HepG2 (cell line): Measurements from ENCODE around the gene CREB3. TPM values are rescaled to one million over a fixed set of nuclear protein-coding genes. Genes with fewer than 3 reads are reported as not detected.

Source experiments
- GZF1 ChIP-seq: sonication (generic); formaldehyde crosslinking; IDR thresholded peaks from 2 replicates; pipeline ENCODE4 v1.5.1; 2020; ENCODE audit warnings: mild to moderate bottlenecking, missing genetic modification reagents
- HNRNPK ChIP-seq: fragments of 200-400 bp; formaldehyde crosslinking; IDR thresholded peaks from 2 replicates; pipeline ENCODE4 v1.6.1; 2018; ENCODE audit warnings: low read length, low read depth, moderate library complexity, mild to moderate bottlenecking; ENCODE audit not compliant: poor library complexity, severe bottlenecking
- HOXA9 ChIP-seq: sonication (generic); formaldehyde crosslinking; IDR thresholded peaks from 2 replicates; pipeline ENCODE4 v1.8.1; 2022; ENCODE audit warnings: missing genetic modification reagents, mild to moderate bottlenecking, moderate library complexity, borderline replicate concordance
- KLF12 ChIP-seq: sonication (generic); formaldehyde crosslinking; IDR thresholded peaks from 2 replicates; pipeline ENCODE4 v1.4.0; 2020; ENCODE audit warnings: missing genetic modification reagents, borderline replicate concordance
- KMT2A ChIP-seq: sonication (generic); formaldehyde crosslinking; IDR thresholded peaks from 2 replicates; pipeline ENCODE4 v1.4.0; 2020; ENCODE audit warnings: missing genetic modification reagents
- MED1 ChIP-seq: sonication (generic); formaldehyde crosslinking; IDR thresholded peaks from 2 replicates; pipeline ENCODE4 v1.4.0; 2020; ENCODE audit warnings: missing genetic modification reagents
- MEIS1 ChIP-seq: sonication (generic); formaldehyde crosslinking; IDR thresholded peaks from 2 replicates; pipeline ENCODE4 v1.9.0; 2021; ENCODE audit warnings: mild to moderate bottlenecking, missing genetic modification reagents, moderate library complexity, borderline replicate concordance
- MXD1 ChIP-seq: sonication (generic); formaldehyde crosslinking; IDR thresholded peaks from 2 replicates; pipeline ENCODE4 v1.4.0; 2020; ENCODE audit warnings: mild to moderate bottlenecking, missing genetic modification reagents
- MYC ChIP-seq: sonication (generic); formaldehyde crosslinking; IDR thresholded peaks from 2 replicates; pipeline ENCODE4 v1.9.0; 2021; ENCODE audit warnings: missing genetic modification reagents, borderline replicate concordance
- POGK ChIP-seq: sonication (generic); formaldehyde crosslinking; conservative IDR thresholded peaks from 2 replicates; pipeline ENCODE4 v1.8.0; 2022; ENCODE audit warnings: mild to moderate bottlenecking, moderate library complexity, missing genetic modification reagents
- SALL2 ChIP-seq: sonication (generic); formaldehyde crosslinking; IDR thresholded peaks from 2 replicates; pipeline ENCODE4 v1.8.1; 2023; ENCODE audit warnings: mild to moderate bottlenecking, missing genetic modification reagents, inconsistent platforms
- YEATS2 ChIP-seq: sonication (generic); formaldehyde crosslinking; IDR thresholded peaks from 2 replicates; pipeline ENCODE4 v1.4.0; 2020; ENCODE audit warnings: missing genetic modification reagents, borderline replicate concordance
- YEATS4 ChIP-seq: sonication (generic); formaldehyde crosslinking; IDR thresholded peaks from 2 replicates; pipeline ENCODE4 v1.4.0; 2020; ENCODE audit warnings: missing genetic modification reagents, borderline replicate concordance
- ZBTB3 ChIP-seq: sonication (generic); formaldehyde crosslinking; IDR thresholded peaks from 2 replicates; pipeline ENCODE4 v1.4.0; 2020; ENCODE audit warnings: low read depth, mild to moderate bottlenecking, moderate library complexity, missing genetic modification reagents, borderline replicate concordance
- ZEB1 ChIP-seq: IDR thresholded peaks from 2 replicates; pipeline ENCODE4 v1.6.1; 2012; ENCODE audit warnings: mild to moderate bottlenecking, low read depth, inconsistent platforms; ENCODE audit not compliant: insufficient replicate concordance
- ZNF674 ChIP-seq: sonication (generic); formaldehyde crosslinking; IDR thresholded peaks from 2 replicates; pipeline ENCODE4 v1.5.0; 2020; ENCODE audit warnings: low read depth, mild to moderate bottlenecking, missing genetic modification reagents
- polyA plus RNA-seq, 8 experiments: library from polyadenylated mRNA; depleted of rRNA in 3 of 8; stranded (reverse) in 7 of 8; unstranded in 1 of 8; fragments of >200 nt; fragmentation: Illumina TruSeq in 4 of 8; extraction: Trizol in 4 of 8; gene quantifications; 2 replicates each; pipeline versions ENCODE4 v1.2.1 to v1.2.3, GENCODE V29; 2011 to 2016; ENCODE audit warnings: low read depth in 4 of 8, missing spikeins in 1 of 8, mixed read lengths in 1 of 8; ENCODE audit not compliant: insufficient read depth in 1 of 8
- total RNA-seq, 5 experiments: library from RNA; depleted of rRNA; stranded (reverse); fragments of >200 nt; fragmentation: Illumina TruSeq; extraction: Trizol; gene quantifications; 2 replicates each; pipeline ENCODE4 v1.2.3, GENCODE V29; 2016; ENCODE audit warnings: low read depth in 1 of 5
- TF ChIP-seq, protein P1 (sequence below): sonication (generic); formaldehyde crosslinking; IDR thresholded peaks from 2 replicates; pipeline ENCODE4 v1.4.0; 2020; ENCODE audit warnings: mild to moderate bottlenecking, missing genetic modification reagents
- TF ChIP-seq, protein P2 (sequence below): sonication (generic); formaldehyde crosslinking; IDR thresholded peaks from 2 replicates; pipeline ENCODE4 v1.9.0; 2021; ENCODE audit warnings: missing genetic modification reagents, borderline replicate concordance
- TF ChIP-seq, protein P3 (sequence below): sonication (generic); formaldehyde crosslinking; IDR thresholded peaks from 2 replicates; pipeline ENCODE4 v1.5.1; 2020; ENCODE audit warnings: mild to moderate bottlenecking, missing genetic modification reagents, borderline replicate concordance
- TF ChIP-seq, protein P4 (sequence below): sonication (generic); formaldehyde crosslinking; conservative IDR thresholded peaks from 2 replicates; pipeline ENCODE4 v1.4.0; 2020; ENCODE audit warnings: missing genetic modification reagents

Gene CREB3
- total and polyA plus RNA-seq, 2 of the 13 experiments (the other 11 are each of a cell fraction or from before 2014, with no cell fraction given) = 11.1 to 34.2 TPM

- TF ChIP-seq ZBTB3 (CRISPR knock-in tag) = 0 out of 2 replicates have a peak, but pooled peaks have one; percentile 5
- no peak for TF ChIP-seq ZNF674
- 0 out of 2 replicates have a peak, but pooled peaks have one; percentile 19 for TF ChIP-seq MXD1
- TF ChIP-seq MYC (CRISPR knock-in tag) = no peak
- no peak for TF ChIP-seq MED1
- TF ChIP-seq MEIS1 (CRISPR knock-in tag) = no peak
- TF ChIP-seq, protein P1, sequence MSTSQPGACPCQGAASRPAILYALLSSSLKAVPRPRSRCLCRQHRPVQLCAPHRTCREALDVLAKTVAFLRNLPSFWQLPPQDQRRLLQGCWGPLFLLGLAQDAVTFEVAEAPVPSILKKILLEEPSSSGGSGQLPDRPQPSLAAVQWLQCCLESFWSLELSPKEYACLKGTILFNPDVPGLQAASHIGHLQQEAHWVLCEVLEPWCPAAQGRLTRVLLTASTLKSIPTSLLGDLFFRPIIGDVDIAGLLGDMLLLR (CRISPR knock-in tag) = no peak
- no peak for TF ChIP-seq GZF1 (CRISPR knock-in tag)
- no peak for TF ChIP-seq KMT2A (CRISPR knock-in tag)
- TF ChIP-seq, protein P2, sequence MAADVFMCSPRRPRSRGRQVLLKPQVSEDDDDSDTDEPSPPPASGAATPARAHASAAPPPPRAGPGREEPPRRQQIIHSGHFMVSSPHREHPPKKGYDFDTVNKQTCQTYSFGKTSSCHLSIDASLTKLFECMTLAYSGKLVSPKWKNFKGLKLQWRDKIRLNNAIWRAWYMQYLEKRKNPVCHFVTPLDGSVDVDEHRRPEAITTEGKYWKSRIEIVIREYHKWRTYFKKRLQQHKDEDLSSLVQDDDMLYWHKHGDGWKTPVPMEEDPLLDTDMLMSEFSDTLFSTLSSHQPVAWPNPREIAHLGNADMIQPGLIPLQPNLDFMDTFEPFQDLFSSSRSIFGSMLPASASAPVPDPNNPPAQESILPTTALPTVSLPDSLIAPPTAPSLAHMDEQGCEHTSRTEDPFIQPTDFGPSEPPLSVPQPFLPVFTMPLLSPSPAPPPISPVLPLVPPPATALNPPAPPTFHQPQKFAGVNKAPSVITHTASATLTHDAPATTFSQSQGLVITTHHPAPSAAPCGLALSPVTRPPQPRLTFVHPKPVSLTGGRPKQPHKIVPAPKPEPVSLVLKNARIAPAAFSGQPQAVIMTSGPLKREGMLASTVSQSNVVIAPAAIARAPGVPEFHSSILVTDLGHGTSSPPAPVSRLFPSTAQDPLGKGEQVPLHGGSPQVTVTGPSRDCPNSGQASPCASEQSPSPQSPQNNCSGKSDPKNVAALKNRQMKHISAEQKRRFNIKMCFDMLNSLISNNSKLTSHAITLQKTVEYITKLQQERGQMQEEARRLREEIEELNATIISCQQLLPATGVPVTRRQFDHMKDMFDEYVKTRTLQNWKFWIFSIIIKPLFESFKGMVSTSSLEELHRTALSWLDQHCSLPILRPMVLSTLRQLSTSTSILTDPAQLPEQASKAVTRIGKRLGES = 0 out of 2 replicates have a peak, but pooled peaks have one; percentile 30
- no peak for TF ChIP-seq HNRNPK
- 0 out of 2 replicates have a peak, but pooled peaks have one; percentile 24 for TF ChIP-seq POGK (CRISPR knock-in tag)
- TF ChIP-seq, protein P3, sequence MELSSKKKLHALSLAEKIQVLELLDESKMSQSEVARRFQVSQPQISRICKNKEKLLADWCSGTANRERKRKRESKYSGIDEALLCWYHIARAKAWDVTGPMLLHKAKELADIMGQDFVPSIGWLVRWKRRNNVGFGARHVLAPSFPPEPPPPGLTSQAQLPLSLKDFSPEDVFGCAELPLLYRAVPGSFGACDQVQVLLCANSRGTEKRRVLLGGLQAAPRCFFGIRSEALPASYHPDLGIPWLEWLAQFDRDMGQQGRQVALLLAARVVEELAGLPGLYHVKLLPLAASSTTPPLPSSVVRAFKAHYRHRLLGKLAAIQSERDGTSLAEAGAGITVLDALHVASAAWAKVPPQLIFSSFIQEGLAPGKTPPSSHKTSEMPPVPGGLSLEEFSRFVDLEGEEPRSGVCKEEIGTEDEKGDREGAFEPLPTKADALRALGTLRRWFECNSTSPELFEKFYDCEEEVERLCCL (CRISPR knock-in tag) = no peak
- TF ChIP-seq HOXA9 (CRISPR knock-in tag) = no peak
- TF ChIP-seq KLF12 = 0 out of 2 replicates have a peak, but pooled peaks have one; percentile 40
- no peak for TF ChIP-seq YEATS4 (CRISPR knock-in tag)
- TF ChIP-seq, protein P4, sequence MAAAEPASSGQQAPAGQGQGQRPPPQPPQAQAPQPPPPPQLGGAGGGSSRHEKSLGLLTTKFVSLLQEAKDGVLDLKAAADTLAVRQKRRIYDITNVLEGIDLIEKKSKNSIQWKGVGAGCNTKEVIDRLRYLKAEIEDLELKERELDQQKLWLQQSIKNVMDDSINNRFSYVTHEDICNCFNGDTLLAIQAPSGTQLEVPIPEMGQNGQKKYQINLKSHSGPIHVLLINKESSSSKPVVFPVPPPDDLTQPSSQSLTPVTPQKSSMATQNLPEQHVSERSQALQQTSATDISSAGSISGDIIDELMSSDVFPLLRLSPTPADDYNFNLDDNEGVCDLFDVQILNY (CRISPR knock-in tag) = no peak
- peak; percentile 4; the same call in 1 of the 2 replicates for TF ChIP-seq YEATS2
- TF ChIP-seq ZEB1 = no peak
- TF ChIP-seq SALL2 = 0 out of 2 replicates have a peak, but pooled peaks have one; percentile 34
Measured at GRCh38 chr9:35748242-35748857, 15.9 kb downstream of the CREB3 start (continued).
